Measurements from ENCODE around the gene HIVEP3.
A peak's percentile ranks its signal among the peaks of the same experiment; 100 is the strongest.
"Not testable (repeated sequence)": the region's sequence is repeated elsewhere in the genome, so short reads cannot be mapped to it uniquely, and the experiment has no call there.

HIVEP3 gene

GRCh38 chr1:41568204-41568603 is 350.5 kb downstream of the HIVEP3 start:
- H3K9me3 Mint-ChIP-seq = peaks cover 0 to 4% of the 10 kb centered on the region in 2 donors
- no peak overlapping the region for H3K4me3 Mint-ChIP-seq
- peaks cover 79 to 95% of the 10 kb centered on the region in 2 donors for H3K36me3 Mint-ChIP-seq
- DNase-seq (no peak), ATAC-seq (replicated peaks) (no peak)
- H3K4me1 Mint-ChIP-seq = peaks cover 41 to 59% of the 10 kb centered on the region in 2 donors
- no peaks in the 10 kb centered on the region for H3K27me3 Mint-ChIP-seq
- H3K27ac Mint-ChIP-seq = peak overlapping the region; percentile 53

- no peaks in the 10 kb centered on the region for H3K27me3 Mint-ChIP-seq
- DNase-seq (no peak), ATAC-seq (replicated peaks) (no peak)
- H3K9me3 Mint-ChIP-seq = peaks cover 0 to 4% of the 10 kb centered on the region in 2 donors
- peaks cover 68 to 89% of the 10 kb centered on the region in 2 donors for H3K36me3 Mint-ChIP-seq
- no peak overlapping the region for H3K4me3 Mint-ChIP-seq
- H3K4me1 Mint-ChIP-seq = peaks cover 37 to 47% of the 10 kb centered on the region in 2 donors
- H3K27ac Mint-ChIP-seq = peak overlapping the region; percentile 2
Observed at GRCh38 chr1:41566969-41567368, 351.8 kb downstream of the HIVEP3 start.

- Mint-ChIP-seq H3K4me3 (no peak overlapping the region), H3K27me3 (no peaks in the 10 kb centered on the region), H3K9me3 (peaks cover 0 to 4% of the 10 kb centered on the region in 2 donors), H3K27ac (no peak overlapping the region), H3K36me3 (peaks cover 67 to 89% of the 10 kb centered on the region in 2 donors), H3K4me1 (peaks cover 31 to 41% of the 10 kb centered on the region in 2 donors)
- DNase-seq (no peak), ATAC-seq (replicated peaks) (no peak)
Observed at GRCh38 chr1:41566274-41566885, 352.3 kb downstream of the HIVEP3 start.

GRCh38 chr1:41564741-41565475 is 353.8 kb downstream of the HIVEP3 start:
- ATAC-seq (replicated peaks) (no peak), DNase-seq (no peak)
- Mint-ChIP-seq H3K4me3 (no peak overlapping the region), H3K9me3 (peaks cover 0 to 1% of the 10 kb centered on the region in 2 donors), H3K4me1 (peaks cover 21 to 26% of the 10 kb centered on the region in 2 donors), H3K27me3 (no peaks in the 10 kb centered on the region), H3K36me3 (peaks cover 64 to 87% of the 10 kb centered on the region in 2 donors), H3K27ac (no peak overlapping the region)

- peaks cover 14 to 26% of the 10 kb centered on the region in 2 donors for H3K4me1 Mint-ChIP-seq
- peak overlapping the region; percentile 25 for H3K27ac Mint-ChIP-seq
- peaks cover 73 to 89% of the 10 kb centered on the region in 2 donors for H3K36me3 Mint-ChIP-seq
- H3K27me3 Mint-ChIP-seq = no peaks in the 10 kb centered on the region
- ATAC-seq (replicated peaks) = no peak
- H3K4me3 Mint-ChIP-seq = no peak overlapping the region
- peaks cover 0 to under 1% of the 10 kb centered on the region in 2 donors for H3K9me3 Mint-ChIP-seq
- no peak for DNase-seq
Observed at GRCh38 chr1:41562328-41562727, 356.4 kb downstream of the HIVEP3 start.

GRCh38 chr1:41560931-41561330 is 357.8 kb downstream of the HIVEP3 start:
- Mint-ChIP-seq H3K9me3 (peaks cover 0 to 5% of the 10 kb centered on the region in 2 donors), H3K4me3 (no peak overlapping the region), H3K36me3 (peaks cover 74 to 89% of the 10 kb centered on the region in 2 donors), H3K27me3 (no peaks in the 10 kb centered on the region), H3K27ac (no peak overlapping the region), H3K4me1 (peaks cover 6 to 12% of the 10 kb centered on the region in 2 donors)
- no peak for DNase-seq
- no peak for ATAC-seq (replicated peaks)

GRCh38 chr1:41560496-41560895 is 358.2 kb downstream of the HIVEP3 start:
- peaks cover 3 to 5% of the 10 kb centered on the region in 2 donors for H3K9me3 Mint-ChIP-seq
- H3K36me3 Mint-ChIP-seq = peaks cover 77 to 90% of the 10 kb centered on the region in 2 donors
- H3K4me3 Mint-ChIP-seq = no peak overlapping the region
- no peak for DNase-seq
- no peak for ATAC-seq (replicated peaks)
- no peaks in the 10 kb centered on the region for H3K27me3 Mint-ChIP-seq
- no peak overlapping the region for H3K27ac Mint-ChIP-seq
- peaks cover 8 to 9% of the 10 kb centered on the region in 2 donors for H3K4me1 Mint-ChIP-seq

GRCh38 chr1:41559331-41559730 is 359.4 kb downstream of the HIVEP3 start:
- Mint-ChIP-seq H3K27ac (peak overlapping the region; percentile 15), H3K9me3 (peaks cover 4 to 5% of the 10 kb centered on the region in 2 donors), H3K36me3 (peaks cover 77 to 84% of the 10 kb centered on the region in 2 donors), H3K4me1 (peaks cover 5 to 9% of the 10 kb centered on the region in 2 donors), H3K4me3 (no peak overlapping the region), H3K27me3 (no peaks in the 10 kb centered on the region)
- DNase-seq (no peak), ATAC-seq (replicated peaks) (no peak)

- no peak for ATAC-seq (replicated peaks)
- peak overlapping the region; percentile 15 for H3K27ac Mint-ChIP-seq
- no peak overlapping the region for H3K4me3 Mint-ChIP-seq
- H3K9me3 Mint-ChIP-seq = peaks cover 9% of the 10 kb centered on the region in 2 donors
- H3K36me3 Mint-ChIP-seq = peaks cover 77 to 84% of the 10 kb centered on the region in 2 donors
- no peaks in the 10 kb centered on the region for H3K27me3 Mint-ChIP-seq
- DNase-seq = no peak
- H3K4me1 Mint-ChIP-seq = peaks cover 2 to 9% of the 10 kb centered on the region in 2 donors
Observed at GRCh38 chr1:41558761-41559171, 360.0 kb downstream of the HIVEP3 start.

GRCh38 chr1:41557751-41558455 is 360.8 kb downstream of the HIVEP3 start:
- Mint-ChIP-seq H3K27ac (peak overlapping the region; percentile 51), H3K36me3 (peaks cover 77 to 85% of the 10 kb centered on the region in 2 donors), H3K9me3 (peaks cover 12 to 15% of the 10 kb centered on the region in 2 donors), H3K4me3 (no peak overlapping the region), H3K27me3 (no peaks in the 10 kb centered on the region), H3K4me1 (peaks cover 5 to 12% of the 10 kb centered on the region in 2 donors)
- DNase-seq = no peak
- no peak for ATAC-seq (replicated peaks)

- Mint-ChIP-seq H3K36me3 (peaks cover 67 to 82% of the 10 kb centered on the region in 2 donors), H3K4me1 (peaks cover 12 to 29% of the 10 kb centered on the region in 2 donors), H3K9me3 (peaks cover 18 to 22% of the 10 kb centered on the region in 2 donors)
- not testable (repeated sequence) for H3K27me3 Mint-ChIP-seq; DNase-seq; H3K27ac Mint-ChIP-seq; ATAC-seq (replicated peaks); H3K4me3 Mint-ChIP-seq
Observed at GRCh38 chr1:41554746-41555145, 364.0 kb downstream of the HIVEP3 start.

GRCh38 chr1:41547781-41548560 is 370.8 kb downstream of the HIVEP3 start:
- Mint-ChIP-seq H3K36me3 (peaks cover 49 to 77% of the 10 kb centered on the region in 2 donors), H3K9me3 (peaks cover 7 to 14% of the 10 kb centered on the region in 2 donors), H3K27ac (peak overlapping the region; percentile 27), H3K4me3 (no peak overlapping the region), H3K4me1 (peaks cover 27 to 45% of the 10 kb centered on the region in 2 donors), H3K27me3 (no peaks in the 10 kb centered on the region)
- no peak for DNase-seq
- no peak for ATAC-seq (replicated peaks)

- ATAC-seq (replicated peaks) (no peak), DNase-seq (no peak)
- Mint-ChIP-seq H3K36me3 (peaks cover 47 to 79% of the 10 kb centered on the region in 2 donors), H3K4me1 (peaks cover 28 to 47% of the 10 kb centered on the region in 2 donors), H3K27ac (no peak overlapping the region), H3K9me3 (peaks cover 4 to 10% of the 10 kb centered on the region in 2 donors), H3K4me3 (no peak overlapping the region), H3K27me3 (no peaks in the 10 kb centered on the region)
Observed at GRCh38 chr1:41547336-41547735, 371.4 kb downstream of the HIVEP3 start.

GRCh38 chr1:41546833-41547135 is 371.9 kb downstream of the HIVEP3 start:
- Mint-ChIP-seq H3K27ac (no peak overlapping the region), H3K9me3 (peaks cover 2 to 8% of the 10 kb centered on the region in 2 donors), H3K36me3 (peaks cover 50 to 79% of the 10 kb centered on the region in 2 donors), H3K27me3 (no peaks in the 10 kb centered on the region), H3K4me1 (peaks cover 28 to 48% of the 10 kb centered on the region in 2 donors), H3K4me3 (no peak overlapping the region)
- ATAC-seq (replicated peaks) = no peak
- DNase-seq = no peak

All from stimulated activated naive B cell treated with anti-CD40 and anti-IgM and Interleukin-4, amounts not matched to agents 10 μg/mL and 1 μg/mL and 100 μg/mL, for 72 hours (primary cell).